NCI-H2171 (cell line): ENCODE results near the gene TRUB2.

ENCODE experiments used
- DNase-seq: peaks from one replicate; lab custom pipeline; 2025; lab: John Stamatoyannopoulos, UW

The TRUB2 gene

DNA sequence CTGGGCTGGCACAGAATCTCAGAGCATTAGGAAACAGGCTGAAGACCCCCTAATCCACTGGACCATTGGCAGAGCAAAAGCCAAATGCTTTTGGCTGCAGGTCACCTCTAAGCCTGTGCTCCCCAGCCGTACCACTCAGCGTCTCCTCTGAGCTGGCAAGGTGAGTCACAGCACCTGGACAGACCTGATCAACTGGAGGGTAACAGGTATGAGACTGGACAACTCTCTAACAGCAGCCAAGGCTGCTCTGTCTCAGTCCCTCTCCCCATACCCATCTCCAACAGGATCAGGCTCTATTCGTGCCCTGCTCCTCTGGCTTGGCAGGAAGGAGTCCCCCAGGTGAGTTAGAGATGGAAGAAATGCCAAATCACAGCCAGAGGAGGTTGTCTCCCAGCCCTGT is 51.1 kb downstream of the TRUB2 start:
- DNase-seq = no peak

DNA sequence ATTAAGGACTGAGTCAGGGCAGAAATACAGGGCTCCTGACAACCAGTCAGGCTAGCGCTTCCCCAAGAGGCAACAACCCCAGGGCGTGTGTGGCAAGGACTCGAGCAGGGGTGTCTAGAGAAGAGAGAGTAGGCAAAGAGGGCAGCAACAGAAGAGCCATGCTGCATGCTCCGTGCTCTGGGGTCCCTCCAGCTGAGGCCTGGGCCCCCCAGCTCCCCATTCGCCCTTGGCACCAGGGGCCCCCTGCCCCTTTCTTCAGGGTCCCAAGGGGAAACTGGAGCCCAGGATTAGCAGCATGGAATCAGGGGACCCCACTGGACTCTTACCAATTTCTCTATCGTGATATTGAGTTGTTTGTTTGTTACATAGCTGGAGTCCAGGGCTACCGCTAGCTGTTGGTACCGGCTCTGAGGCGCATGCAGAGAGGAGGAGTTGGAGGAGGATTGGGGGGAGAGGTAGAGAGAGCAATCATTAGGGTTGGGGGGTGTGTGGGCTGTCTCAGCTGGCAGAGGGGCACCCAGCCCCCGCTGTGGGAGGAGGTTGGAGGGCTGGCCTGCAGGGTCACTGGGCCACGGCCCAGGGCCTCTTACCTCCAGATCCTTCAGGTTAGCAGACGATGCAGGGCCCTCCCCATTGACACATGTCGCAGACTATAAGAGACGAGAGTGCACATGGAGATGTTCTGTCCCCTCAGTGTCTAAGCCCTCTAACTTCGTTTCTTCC is 55.2 kb downstream of the TRUB2 start:
- DNase-seq = no peak

GRCh38 chr9:128265348-128265847 is 56.8 kb downstream of the TRUB2 start:
- DNase-seq = no peak

DNA sequence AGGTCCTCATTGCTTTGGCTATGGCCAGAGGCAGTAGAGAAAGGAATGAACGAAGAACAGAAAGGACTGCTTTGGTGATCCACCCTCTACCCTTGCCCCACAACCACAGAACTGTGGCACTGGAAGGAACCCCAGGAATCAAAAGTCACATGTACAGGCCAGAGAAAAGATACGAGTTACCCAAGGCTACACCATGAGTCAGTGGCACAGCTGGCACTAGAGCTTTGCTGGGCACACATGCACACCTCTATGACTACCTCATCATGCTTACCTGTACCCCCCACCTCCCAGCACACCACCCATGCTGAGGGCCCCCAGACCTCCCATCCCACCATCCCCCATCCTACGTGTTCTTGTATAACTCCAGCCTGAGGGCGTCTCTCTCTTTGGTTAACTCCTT is 59.6 kb downstream of the TRUB2 start:
- no peak for DNase-seq

- no peak for DNase-seq
Observed at GRCh38 chr9:128260340-128260739, 61.9 kb downstream of the TRUB2 start.

DNA sequence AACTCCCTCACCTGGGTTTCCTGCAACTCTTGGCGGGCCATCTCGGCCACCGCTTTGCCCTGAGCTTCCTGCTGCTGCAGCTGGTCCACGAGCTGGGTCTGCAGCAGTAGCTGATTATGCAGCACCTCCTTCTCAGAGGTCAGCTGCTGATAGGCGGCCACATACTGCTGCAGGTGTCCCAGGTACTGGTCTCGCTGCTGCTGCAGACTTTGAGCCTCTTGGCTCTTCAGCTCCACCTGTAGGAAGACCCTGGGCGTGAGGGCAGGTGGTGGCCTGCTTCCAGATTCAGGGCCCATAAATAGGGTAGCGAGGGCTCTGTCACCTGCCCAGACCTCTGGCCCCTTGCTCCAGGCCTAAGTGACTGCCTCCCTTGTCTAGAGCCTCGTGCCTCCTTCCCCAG is 63.1 kb downstream of the TRUB2 start:
- no peak for DNase-seq

DNA sequence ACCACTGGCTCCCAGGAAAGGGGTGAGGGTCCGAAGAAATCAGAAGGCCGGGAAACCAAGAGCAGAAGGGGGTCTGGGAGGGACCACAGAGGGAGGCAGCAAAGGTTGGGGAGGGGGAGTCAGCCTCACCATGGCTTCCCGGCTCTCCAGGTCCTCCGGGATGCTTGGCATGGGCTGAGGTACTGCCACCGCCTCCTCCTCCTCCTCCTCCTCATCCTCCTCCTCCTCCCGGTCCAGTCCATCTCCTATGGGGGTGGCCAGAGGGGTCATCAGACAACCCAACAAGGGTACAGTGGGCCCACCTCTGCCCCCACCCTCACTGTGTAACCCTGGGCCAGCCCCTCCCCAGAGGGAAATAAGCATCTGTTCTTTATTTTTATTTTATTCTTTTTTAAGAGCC is 63.9 kb downstream of the TRUB2 start:
- no peak for DNase-seq

DNA sequence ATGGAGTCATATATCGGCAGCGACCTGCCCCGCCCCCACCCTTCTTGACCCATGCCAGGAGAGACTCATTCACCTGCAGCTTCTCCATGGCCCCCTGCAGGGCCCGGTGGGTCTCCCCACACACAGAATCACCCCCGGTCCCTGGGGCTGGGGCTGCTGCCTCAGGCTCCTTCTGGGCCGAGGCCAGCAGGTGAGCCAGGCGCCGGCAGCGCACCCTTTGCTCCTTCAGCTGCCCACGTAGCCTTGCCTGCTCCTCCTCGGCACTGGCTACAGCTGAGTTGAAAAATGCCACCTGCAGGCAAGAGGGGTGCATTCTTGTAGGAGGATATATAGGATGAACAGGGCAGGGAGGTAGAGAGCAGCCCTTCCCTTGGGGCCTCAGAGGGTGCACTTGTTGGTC is 64.3 kb downstream of the TRUB2 start:
- DNase-seq = no peak

DNA sequence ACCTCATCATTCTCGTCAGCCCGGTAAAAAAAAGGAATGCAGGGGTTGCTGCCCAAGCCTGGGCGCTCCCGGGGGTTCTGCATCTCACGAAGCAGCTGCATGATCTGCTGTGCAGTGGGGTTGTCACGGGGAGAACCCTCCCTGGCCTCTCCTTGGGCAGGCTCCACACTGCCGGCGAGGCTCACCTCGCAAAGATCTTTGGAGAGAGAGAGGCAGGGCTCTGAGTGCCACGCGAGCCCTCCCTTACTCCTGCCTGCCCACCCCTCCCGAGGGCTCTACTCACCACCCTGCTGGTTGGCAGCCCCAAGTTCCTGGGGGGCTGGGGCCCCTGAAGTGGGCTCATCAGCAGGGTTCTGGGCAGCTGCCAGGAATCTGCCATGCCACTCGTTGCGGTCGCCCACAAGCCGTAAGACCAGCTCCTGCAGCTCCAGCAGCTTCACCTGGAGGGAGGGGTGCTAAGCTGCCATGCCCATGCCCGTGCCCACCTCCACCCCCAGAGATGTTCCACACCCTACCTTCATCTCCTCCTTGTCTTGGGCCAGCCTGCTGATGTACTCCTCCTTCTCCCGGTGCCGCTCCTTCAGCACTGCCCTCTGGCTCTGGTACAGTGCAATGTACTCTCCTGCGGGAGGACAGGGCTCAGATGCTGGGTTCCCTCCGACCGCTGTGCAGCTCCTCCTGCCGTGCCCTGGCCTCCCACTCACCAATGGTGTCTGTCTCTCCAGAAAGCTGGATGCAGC is 65.0 kb downstream of the TRUB2 start:
- DNase-seq = no peak
